HG03045 (cell line): ENCODE data around the gene FPR2.

ENCODE experiments used
- ATAC-seq: cut with Tn5 transposase; IDR thresholded peaks from one replicate; pipeline ENCODE4 v1.9.1; 2021; ENCODE audit warnings: mild to moderate bottlenecking, moderate library complexity; ENCODE audit not compliant: unreplicated experiment

Gene FPR2

DNA sequence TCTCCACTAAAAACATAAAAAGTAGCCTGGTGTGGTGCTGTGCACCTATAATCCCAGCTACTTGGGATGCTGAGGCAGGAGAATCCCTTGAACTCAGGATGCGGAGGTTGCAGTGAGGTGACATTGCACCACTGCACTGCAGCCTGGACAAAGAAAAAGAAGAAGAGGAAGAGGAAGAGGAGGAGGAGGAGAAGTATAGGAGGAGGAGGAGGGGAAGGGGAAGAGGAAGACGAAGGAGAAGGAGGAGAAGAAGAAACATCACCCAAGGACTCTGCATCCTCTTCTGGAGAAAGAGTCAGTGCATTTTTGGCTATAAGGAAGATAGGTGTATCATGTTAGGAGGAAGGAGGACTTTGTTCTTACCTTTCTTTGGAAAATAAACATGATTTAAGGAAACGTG, 21.0 kb downstream of the FPR2 start:
- ATAC-seq: no peak

DNA sequence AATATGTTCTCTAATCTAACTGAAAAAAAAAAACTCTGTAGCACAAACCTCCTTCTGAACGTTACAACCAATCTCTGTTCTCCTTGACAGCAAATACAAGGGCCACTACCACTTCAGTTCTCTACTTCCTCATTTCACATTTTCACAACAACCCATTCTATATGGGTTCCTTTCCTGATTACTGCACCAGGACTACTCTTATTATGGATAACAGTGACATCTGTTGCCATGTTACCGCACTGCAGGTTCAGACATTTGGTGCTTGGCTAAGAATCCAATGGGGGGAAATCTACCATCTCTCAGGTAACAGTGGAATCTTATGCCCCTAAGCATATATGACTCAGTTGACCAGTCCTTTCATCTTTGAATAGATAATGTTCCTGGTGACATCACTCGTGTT, 22.4 kb downstream of the FPR2 start:
- ATAC-seq: no peak

DNA sequence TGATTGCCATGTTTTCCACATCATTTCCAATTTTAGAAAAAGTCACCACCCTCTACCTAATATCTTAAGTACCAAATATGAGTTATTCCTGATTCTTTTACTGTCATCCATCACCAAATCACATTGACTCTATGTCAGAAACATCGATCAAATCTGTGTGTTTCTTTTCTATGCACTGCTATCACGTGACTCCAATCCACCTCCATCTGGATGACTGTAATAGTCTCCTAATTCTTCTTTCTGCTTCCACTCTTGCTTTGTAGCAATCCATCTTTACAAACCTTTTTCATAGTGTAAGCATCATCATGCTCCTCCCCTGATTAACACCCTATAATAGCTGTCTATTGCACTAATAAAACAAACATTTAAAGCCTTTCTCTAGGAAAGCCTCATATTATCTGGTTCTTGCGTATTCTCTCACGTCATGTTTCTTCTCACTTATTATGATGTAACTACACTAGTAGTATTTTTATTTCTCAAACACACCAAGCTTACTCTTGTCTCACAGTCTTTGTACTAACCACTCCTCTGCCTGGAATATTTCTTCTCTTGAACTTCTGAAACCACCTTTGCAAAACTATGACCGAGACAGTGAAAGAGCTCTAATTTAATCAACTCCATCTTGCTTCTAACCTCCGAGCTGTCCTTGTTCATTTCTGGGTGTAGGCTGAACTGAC, 23.3 kb downstream of the FPR2 start:
- ATAC-seq: no peak

DNA sequence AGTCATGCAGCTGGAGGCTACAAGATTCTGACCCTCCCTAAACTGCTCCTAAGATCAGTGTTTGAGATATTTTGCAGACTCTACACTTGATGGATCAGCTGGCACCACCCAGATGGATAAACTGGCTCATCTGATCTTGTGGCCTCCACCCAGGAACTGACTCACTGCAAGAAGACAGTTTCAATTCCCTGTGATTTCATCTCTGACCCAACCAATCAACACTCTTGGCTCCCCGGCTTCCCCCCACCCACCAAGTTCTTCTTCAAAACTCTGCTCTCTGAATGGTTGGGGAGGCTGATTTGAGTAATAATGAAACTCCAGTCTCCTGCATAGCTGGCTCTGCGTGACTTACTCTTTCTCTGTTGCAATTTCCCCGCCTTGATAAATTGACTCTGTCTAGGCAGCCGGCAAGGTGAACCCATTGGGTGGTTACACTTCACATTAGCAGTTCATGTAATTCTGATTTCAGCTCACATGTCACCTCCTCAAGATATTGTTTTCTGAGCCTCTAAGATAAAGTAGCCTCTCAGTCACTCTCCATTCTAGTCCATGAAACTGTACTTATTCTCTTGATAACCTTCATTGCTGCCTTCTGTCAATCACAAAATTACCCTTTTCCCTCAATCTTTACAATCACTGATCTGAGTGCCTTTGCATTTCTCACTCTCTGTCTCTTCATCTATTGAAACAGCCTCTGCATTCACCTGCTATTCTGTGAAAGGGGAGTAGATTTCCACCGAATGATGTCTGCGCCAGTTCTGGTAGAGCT, 24.1 kb downstream of the FPR2 start:
- no peak for ATAC-seq

DNA sequence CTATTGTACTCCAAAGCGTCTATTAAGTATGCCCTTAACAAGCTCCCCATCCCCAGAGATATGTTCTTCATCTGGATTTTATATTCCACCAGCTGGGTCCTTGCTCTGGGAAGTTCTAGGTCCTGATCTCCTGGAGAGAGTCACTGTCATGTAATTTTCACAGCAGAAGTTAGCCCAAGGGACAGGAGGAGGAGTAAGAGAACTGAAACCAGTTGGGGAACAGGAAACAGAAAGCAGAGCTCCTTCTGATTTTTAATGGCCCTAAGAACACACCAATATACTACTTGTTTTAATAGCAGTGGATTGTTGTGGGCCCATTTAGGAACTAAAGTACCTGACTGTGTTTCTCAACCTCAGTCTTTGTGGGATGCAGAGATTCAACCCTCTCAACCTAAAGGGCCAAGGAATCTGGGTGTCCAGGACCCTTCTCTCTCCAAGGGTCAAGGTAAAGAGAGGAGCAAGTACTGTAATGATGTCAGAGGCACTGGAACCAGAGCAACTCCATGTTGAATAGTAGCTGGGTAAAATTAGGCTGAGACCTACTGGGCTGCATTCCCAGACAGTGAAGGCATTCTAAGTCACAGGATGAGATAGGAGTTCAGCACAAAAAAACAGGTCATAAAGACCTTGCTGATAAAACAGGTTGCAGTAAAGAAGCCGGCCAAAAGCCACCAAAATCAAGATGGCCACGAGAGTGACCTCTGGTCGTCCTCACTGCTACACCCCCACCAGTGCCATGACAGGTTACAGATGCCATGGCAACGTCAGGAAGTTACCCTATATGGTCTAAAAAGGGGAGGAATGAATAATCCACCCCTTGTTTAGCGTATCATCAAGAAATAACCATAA, 25.9 kb downstream of the FPR2 start:
- no peak for ATAC-seq

DNA sequence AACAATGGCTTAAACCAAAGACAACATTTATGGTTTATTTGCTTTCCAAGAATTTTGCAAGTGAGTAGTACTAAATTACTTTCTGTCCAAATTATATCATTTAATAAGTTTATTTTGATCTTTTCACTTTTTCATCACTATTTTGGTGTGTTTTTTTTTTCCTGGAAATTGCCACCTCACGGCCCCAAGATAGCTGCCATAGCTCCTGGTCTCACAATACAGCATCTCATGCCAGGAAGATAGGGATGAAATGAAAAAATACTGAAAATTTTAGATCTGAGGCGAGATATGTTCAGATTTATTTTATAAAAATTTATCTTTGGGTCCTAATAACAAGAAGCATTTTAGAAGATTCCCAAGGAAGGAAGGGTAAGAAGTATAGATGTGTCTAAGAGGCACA, 27.0 kb downstream of the FPR2 start:
- ATAC-seq: no peak

DNA sequence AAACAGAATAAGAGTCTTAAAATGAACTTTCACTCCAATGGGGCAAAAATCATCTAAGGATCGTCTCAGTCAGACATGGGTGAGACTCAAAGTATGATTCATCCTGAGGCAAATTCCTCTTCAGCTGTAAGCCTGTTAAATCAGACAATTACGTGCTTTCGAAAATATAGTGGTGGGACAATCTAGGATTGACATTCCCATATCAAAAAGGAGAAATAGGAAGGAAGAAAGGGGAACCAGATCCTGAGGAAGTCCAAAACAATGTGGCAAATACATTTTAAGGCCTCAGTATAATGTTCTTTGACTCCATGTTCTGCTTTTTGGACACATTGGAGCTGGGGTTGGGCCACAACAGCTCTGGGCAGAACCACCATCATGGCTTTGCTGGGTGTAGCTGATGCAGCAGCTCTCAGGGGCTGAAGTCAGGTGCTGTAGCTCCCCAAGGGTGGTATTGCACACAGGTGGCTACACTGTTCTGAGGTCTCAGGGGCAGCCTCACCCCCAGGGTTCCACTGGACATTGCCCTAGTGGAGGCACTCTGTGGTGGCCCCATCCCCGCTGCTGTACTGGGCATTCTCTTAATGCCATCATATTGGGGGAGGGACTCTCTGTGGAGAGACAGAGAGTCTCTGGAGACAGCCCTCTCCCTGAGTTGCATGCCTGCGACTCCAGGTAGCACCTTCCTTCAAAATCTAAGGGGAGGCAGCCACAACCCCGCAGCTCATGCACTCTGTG, 28.2 kb downstream of the FPR2 start:
- ATAC-seq: no peak

DNA sequence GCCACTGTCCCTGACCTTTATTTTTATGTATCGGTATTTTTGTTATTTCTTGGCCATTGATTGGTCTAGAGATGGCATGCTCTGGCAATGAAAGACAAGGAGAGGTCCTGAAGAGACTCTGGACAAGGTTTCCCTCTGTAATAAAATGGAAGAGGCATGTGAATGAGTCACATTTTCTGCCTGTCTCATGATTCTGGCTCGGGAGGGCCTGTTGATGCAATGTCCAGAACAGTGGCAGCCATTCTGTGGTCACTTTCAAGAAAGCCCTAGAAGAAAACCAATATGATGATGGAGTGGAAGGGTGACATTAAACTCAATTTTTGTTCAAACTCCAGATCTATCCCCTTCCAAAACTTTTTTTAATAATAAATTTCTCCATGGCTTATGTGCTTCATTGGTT, 32.0 kb downstream of the FPR2 start:
- ATAC-seq: no peak

DNA sequence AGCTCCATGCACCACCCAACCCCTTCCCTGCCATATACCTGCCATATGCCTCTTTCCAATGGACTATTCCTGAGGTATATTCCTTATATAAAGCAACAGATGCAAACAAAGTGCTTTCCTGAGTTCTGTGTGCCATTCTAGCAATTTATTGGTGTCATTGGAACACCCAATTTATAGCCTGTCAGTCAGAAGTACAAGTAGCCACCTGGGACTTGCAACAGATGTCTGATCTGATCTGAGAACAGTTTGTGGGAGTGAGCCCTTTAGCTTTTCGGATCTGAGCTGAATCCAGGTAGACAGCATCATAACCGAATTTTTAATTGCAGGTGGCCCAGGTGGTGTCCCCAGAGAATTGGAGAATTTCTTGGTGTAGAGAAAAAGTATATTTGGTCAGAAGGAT, 33.0 kb downstream of the FPR2 start:
- ATAC-seq: no peak

DNA sequence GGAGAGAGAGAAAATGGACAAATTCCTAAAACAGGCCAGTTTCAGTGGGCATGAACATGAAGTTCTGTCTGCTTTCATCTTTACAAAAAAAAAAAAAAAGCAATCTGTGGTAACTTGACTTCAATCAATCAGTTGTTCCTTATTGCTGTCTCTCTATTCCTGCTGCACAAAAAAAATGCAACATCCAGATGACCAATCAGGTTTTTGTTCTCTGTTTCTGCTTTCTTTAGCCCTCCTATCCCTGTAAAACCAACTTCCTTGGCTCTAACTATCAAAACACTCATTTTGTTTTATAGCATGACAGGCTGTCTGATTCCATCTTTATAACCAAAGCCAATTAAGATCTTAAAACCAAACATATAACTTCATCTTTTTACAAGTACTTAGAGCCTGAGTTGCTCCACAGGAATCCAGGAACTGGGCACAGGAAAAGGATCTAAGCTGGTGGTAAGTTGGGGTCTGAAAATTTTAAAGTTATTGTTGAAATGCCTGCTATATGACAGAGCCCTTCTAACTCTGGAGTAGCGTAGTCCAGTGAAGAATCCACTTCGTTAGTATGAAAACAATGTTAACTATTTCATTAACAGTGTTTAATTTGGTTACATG, 34.0 kb downstream of the FPR2 start, which contains the start of gene FPR3:
Gene FPR3 (plus strand): TSS at position 273 of the 606 bp plus-strand sequence. CDS start 28,592 bp downstream, outside the sequence.
- ATAC-seq: no peak

DNA sequence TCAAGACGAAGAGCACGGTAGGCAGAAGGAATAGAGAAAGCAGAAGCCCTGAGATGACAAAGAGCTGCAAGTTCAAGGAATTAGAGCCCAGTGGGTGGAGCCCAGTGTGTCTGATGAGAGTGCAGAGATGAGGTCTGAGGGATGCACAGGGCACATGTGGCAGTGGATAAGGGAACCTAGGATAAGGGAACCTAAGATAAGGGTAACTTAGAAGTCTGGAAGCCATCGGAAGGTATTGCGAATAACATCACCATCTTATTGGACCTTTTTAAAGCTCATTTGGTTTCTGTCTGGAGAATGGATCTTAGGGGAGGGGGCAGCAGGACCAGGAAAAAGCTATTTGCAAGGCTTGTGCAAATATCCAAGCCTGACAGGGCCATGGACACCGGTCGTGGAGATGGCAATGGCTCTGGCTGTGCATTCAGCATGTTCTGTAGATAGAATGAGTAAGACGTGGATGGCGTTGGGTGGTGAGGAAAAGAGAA, 35.3 kb downstream of the FPR2 start:
- ATAC-seq: no peak

DNA sequence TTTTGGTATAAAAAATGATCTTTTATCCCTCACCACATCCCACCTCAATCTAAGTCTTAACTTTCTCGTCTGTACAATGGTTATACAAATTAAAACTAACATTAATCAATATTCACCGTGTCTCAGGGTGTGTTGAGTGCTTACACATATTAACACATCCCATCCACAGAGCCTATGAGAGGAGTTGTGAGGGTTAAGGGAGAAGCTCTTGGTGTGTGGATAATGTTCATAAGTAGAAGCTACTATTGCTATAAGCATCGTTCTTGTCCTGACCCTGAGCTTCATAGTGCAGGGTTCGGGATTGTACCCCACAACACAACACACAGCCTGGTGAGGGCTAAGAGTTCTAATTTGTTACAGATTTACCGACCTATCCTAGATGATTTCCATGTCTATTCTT, 36.5 kb downstream of the FPR2 start:
- no peak for ATAC-seq

DNA sequence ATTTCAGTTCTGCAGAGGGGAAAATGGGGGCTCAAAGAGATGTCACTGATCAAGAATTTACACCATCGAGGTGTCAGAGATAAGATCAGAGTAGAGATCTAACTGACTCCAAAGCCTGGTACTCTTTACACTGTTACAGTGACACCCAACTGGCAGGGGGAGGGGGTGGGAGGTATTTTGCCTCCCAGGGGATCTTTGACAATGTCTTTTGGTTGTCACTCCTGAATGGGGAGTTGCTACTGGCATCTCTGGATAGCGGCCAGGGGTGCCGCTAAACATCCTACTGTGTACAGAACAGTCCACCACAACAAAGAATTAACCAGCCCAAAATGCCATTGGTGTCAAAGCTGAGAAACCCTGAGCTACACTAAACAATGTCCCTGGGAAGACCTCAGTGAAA, 37.1 kb downstream of the FPR2 start:
- ATAC-seq: no peak

DNA sequence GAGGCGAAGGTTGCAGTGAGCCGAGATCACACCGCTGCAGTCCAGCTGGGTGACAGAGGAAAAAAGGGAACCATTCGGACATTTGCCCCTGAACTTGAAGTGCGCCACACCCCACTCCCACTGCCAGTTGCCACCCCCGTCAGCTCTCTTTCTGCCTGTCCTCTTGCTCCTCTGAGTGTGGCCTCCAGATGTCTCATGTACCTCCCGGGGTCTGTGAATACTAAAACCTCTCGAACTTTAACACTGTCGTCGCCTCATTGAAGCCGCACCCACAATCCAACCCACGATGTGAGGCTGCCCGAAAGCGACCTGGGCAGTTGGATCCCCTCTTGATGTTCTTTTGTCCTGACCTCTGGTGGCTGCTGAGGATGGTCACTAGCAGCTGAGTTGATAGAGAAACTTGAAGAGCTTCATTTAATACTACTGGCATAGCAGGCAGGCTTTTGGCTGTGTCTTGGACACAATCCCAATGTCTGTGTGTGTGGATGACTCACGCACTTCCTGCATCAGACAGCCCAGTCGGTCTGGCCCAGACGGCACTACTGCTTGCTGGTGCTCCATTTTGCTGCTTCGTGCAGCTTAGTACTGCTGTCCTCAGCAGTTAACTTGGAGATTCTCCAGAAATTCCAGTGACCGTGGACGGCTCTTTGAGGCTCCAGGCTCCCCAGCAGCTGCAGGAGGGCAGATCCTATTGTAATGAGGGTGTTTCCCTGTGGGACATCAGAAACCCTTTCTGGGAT, 38.2 kb downstream of the FPR2 start:
- no peak for ATAC-seq

DNA sequence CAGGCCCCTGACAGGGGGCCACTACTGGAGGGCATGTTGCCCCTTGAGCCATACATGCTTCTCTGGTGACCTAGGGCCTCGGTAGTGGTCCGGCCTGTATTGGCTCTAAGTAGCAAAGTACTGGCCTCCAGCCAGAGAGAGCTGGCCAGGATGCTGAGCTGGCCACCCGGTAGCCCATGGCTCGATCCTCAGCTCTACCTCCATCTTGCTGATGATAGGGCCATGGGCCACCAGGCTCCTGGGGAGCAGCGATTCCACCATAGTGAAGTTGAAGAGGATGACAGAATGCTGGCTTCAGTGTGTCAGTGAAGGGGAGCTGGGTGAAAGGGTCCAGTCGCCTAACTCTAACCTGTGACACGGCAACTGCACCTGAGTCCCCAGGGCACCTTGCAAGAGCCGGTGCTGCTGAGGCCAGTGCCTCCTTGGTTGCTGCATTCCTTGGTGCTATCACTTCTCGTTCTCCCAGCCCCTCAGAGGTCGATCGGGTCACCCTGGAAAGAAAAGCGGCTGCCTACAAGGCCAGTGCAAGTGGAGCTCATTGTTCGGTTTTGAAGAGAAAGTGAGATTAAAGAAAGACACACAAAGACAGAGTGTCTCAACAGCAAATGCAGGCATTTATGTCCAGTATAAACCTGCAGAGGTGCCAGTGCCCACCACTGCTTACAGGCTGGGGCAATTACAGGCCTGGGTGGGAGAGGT, 38.9 kb downstream of the FPR2 start:
- ATAC-seq: no peak

DNA sequence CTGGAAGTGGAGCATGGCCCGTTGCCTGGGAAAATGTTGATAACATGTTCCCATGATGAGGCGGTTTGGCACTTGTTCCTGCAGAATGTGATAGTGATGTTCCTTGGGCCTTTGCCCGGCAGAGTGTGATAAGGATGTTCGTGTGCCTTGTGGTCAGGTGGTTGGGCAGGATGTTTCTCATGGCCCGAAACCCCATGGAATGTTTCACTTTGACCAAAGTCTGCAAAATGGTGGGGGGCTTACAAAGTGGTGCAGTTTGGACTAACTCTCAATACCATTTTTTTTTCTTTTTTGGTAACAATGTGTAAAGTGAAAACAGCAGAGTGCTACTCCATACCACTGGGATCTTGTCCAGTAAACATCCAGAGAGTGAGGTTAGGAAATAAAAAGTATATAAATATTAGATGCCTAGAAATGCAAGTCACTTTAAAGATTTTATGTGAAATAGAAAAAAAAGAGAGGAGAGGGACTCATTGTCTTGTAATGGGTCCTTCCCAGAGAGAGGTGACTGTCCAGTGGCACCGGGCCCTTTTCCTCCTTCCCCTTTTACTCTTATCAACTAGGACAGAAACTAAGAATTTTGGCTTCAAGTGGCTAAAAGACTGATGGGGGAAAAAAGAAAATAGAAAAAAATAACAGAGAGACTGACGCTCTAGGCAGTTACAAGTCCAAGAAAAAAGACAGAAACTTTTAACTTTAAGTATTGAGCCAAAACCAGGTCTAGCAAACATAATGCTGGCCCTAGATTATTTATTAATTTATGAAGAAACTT, 39.7 kb downstream of the FPR2 start:
- no peak for ATAC-seq

DNA sequence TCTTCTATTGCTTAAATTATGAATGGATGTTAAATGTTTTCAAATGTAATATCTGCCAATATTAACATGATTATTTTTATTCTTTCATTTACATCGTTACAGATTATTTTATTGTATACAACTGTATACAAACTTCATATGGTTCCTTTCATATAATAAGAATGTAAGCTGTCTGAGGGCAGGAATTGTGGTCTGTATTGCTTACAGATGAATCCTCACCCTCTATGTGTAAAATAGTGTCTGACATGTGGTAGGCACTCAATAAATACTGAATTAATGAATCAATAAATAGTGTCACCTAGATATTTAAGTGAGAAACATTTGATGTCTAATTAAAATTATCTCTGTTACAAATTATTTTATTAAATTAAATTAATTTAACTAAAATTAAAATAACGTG, 41.8 kb downstream of the FPR2 start:
- ATAC-seq: no peak

DNA sequence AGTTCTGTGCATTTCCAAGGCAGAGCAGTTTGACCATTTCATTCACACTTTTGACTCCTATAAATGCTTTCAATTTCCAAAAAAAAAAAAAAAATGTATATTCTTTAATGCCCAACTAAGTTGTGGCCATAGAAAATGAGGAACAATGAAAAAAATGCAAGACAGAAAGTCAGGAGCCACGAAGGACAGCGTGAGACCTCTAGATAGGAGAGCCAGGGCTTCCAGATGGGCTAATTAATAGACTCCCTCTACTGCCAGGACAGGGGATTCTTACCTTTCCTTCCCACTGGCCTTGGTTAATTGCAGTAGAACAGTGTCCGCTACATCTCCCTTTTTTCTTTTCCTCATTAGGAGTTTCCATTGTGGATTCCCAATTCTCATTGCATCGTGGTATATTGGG, 42.5 kb downstream of the FPR2 start:
- no peak for ATAC-seq
